HepG2 (cell line): ENCODE data around the gene EHD4. TPM values are rescaled to one million over a fixed set of nuclear protein-coding genes. Genes with fewer than 3 reads are reported as not detected.

ENCODE experiments used
- ATAC-seq: fragments of 200-7000 bp; cut with Tn5 transposase; 3 replicates; pipeline ENCODE4 v1.9.1; 2020; ENCODE audit warnings: mild to moderate bottlenecking, moderate library complexity
- BruUV-seq: library from RNA; stranded (reverse); fragments of 400-500 nt; replicated peaks from 2 replicates; lab custom pipeline; 2021; lab: Mats Ljungman, UMichigan
- CTCF ChIA-PET: fragments of 300-600 bp; formaldehyde crosslinking; extraction: SDS; loops from one replicate; lab custom pipeline; 2021; ENCODE audit warnings: low total read pairs, inconsistent platforms, low intra/inter-chr PET ratio; lab: Yijun Ruan, JAX
- POLR2A ChIA-PET: fragments of 350-600 bp; sonication (Branson Sonifier 250); formaldehyde crosslinking; loops from one replicate; lab custom pipeline; 2020; ENCODE audit warnings: antibody characterized with exemption, inconsistent platforms; lab: Yijun Ruan, JAX
- DNase-seq: peaks from one replicate; pipeline ENCODE4 v3.0.0-alpha.2; 2015; ENCODE audit warnings: low spot score
- FAIRE-seq: peaks from 3 replicates; lab custom pipeline; 2011; peaks lifted over from hg19 to GRCh38; lab: Jason Lieb, UNC
- H2AFZ ChIP-seq: one replicate; pipeline ENCODE4 v1.6.1; 2011; ENCODE audit warnings: low read length, inconsistent platforms
- H3K27ac ChIP-seq: fragments of 300-600 bp; 3 replicates; pipeline ENCODE4 v1.8.0; 2011; ENCODE audit warnings: mixed run types, mild to moderate bottlenecking, mixed read lengths, low read length, inconsistent platforms; ENCODE audit not compliant: insufficient read depth; ENCODE audit errors: extremely low read length
- H3K27me3 ChIP-seq, 2 experiments: fragments of 200-600 bp in 1 of 2; 2 replicates in 1 of 2; 3 replicates in 1 of 2; pipeline versions ENCODE4 v1.6.0 to v1.8.0; 2011; ENCODE audit warnings: low read length in 2 of 2, mild to moderate bottlenecking in 2 of 2, moderate library complexity in 2 of 2, inconsistent platforms in 1 of 2; ENCODE audit not compliant: insufficient read depth in 2 of 2, control insufficient read depth in 1 of 2
- H3K36me3 ChIP-seq, 2 experiments: fragments of 200-600 bp in 1 of 2; replicated peaks in 1 of 2; 2 replicates in 1 of 2; 3 replicates in 1 of 2; pipeline versions ENCODE4 v1.5.1 to v1.8.0; 2011; ENCODE audit warnings: low read length in 2 of 2, inconsistent platforms in 1 of 2; ENCODE audit not compliant: insufficient read depth in 2 of 2, control insufficient read depth in 1 of 2
- H3K4me1 ChIP-seq: 2 replicates; pipeline ENCODE4 v1.5.1; 2012; ENCODE audit warnings: low read length, inconsistent platforms; ENCODE audit not compliant: insufficient read depth
- H3K4me2 ChIP-seq: 2 replicates; pipeline ENCODE4 v1.6.0; 2011; ENCODE audit warnings: low read depth, low read length, inconsistent platforms
- H3K4me3 ChIP-seq, 3 experiments: fragments of 200-600 bp in 1 of 3; sonication (generic), shearing (Covaris generic) in 1 of 3; replicated peaks in 1 of 3; 2 replicates each; pipeline ENCODE4 v1.5.1; 2011 to 2016; ENCODE audit warnings: low read length in 3 of 3, inconsistent platforms in 2 of 3, low read depth in 2 of 3, mild to moderate bottlenecking in 2 of 3, control low read depth in 1 of 3, mixed read lengths in 1 of 3; ENCODE audit not compliant: insufficient read depth in 1 of 3
- H3K79me2 ChIP-seq: one replicate; pipeline ENCODE4 v1.6.1; 2011; ENCODE audit warnings: low read length, inconsistent platforms; ENCODE audit not compliant: insufficient read depth
- H3K9ac ChIP-seq: 2 replicates; pipeline ENCODE4 v1.6.0; 2011; ENCODE audit warnings: mild to moderate bottlenecking, low read depth, low read length, inconsistent platforms; ENCODE audit not compliant: insufficient read depth
- H3K9me3 ChIP-seq: 2 replicates; pipeline ENCODE4 v1.5.1; 2012; ENCODE audit warnings: mild to moderate bottlenecking, low read length
- H4K20me1 ChIP-seq: 2 replicates; pipeline ENCODE4 v1.6.0; 2011; ENCODE audit warnings: inconsistent platforms, mild to moderate bottlenecking, low read length, moderate library complexity; ENCODE audit not compliant: insufficient read depth
- CBX5 ChIP-seq: sonication (generic); formaldehyde crosslinking; IDR thresholded peaks from 2 replicates; pipeline ENCODE4 v1.4.0; 2020; ENCODE audit warnings: missing genetic modification reagents, borderline replicate concordance
- ESRRA ChIP-seq: sonication (generic); formaldehyde crosslinking; IDR thresholded peaks from 2 replicates; pipeline ENCODE4 v1.5.1; 2020; ENCODE audit warnings: mild to moderate bottlenecking, low read depth, missing genetic modification reagents
- FOXM1 ChIP-seq: sonication (generic); formaldehyde crosslinking; IDR thresholded peaks from 2 replicates; pipeline ENCODE4 v1.5.0; 2020; ENCODE audit warnings: missing genetic modification reagents
- GTF3A ChIP-seq: sonication (generic); formaldehyde crosslinking; conservative IDR thresholded peaks from 2 replicates; pipeline ENCODE4 v1.4.0; 2020; ENCODE audit warnings: mild to moderate bottlenecking, missing genetic modification reagents
- ONECUT2 ChIP-seq: sonication (generic); formaldehyde crosslinking; IDR thresholded peaks from 2 replicates; pipeline ENCODE4 v1.4.0; 2020; ENCODE audit warnings: missing genetic modification reagents
- POLR2AphosphoS2 ChIP-seq: IDR thresholded peaks from 2 replicates; pipeline ENCODE4 v1.6.1; 2011; ENCODE audit warnings: low read depth, low read length, improper control_type of control experiment
- THYN1 ChIP-seq: sonication (generic); formaldehyde crosslinking; IDR thresholded peaks from 2 replicates; pipeline ENCODE4 v1.8.1; 2023; ENCODE audit warnings: low read depth, mild to moderate bottlenecking, moderate library complexity, missing genetic modification reagents, borderline replicate concordance
- ZNF343 ChIP-seq: sonication (generic); formaldehyde crosslinking; IDR thresholded peaks from 2 replicates; pipeline ENCODE4 v1.4.0; 2020; ENCODE audit warnings: mild to moderate bottlenecking, missing genetic modification reagents
- ZNF781 ChIP-seq: sonication (generic); formaldehyde crosslinking; IDR thresholded peaks from 2 replicates; pipeline ENCODE4 v1.5.1; 2020; ENCODE audit warnings: borderline replicate concordance, mild to moderate bottlenecking, missing genetic modification reagents; ENCODE audit errors: not compliant biosample characterization
- ZNF839 ChIP-seq: sonication (generic); formaldehyde crosslinking; IDR thresholded peaks from 2 replicates; pipeline ENCODE4 v1.4.0; 2020; ENCODE audit warnings: missing genetic modification reagents, mild to moderate bottlenecking, borderline replicate concordance
- WGBS: methylation state at CpG from one replicate; pipeline ENCODE4 v1.1.6; 2017; ENCODE audit warnings: low lambda C conversion rate; 5-methylcytosine and 5-hydroxymethylcytosine counted together
- in situ Hi-C: cut with HindIII; loops from 2 replicates; pipeline ENCODE4 v1.10.0; 2017; ENCODE audit warnings: low pct_unique_long_range_greater_than_20kb; ENCODE audit not compliant: extremely low pct_ligation_motif_present
- intact Hi-C: fragments of 100-400 bp; cut with micrococcal nuclease; formaldehyde crosslinking; loops from one replicate; pipeline ENCODE4 v1.10.0; 2022; ENCODE audit not compliant: unreplicated experiment
- polyA plus RNA-seq, 8 experiments: library from polyadenylated mRNA; depleted of rRNA in 3 of 8; stranded (reverse) in 7 of 8; unstranded in 1 of 8; fragments of >200 nt; fragmentation: Illumina TruSeq in 4 of 8; extraction: Trizol in 4 of 8; gene quantifications; 2 replicates each; pipeline versions ENCODE4 v1.2.1 to v1.2.3, GENCODE V29; 2011 to 2016; ENCODE audit warnings: low read depth in 4 of 8, missing spikeins in 1 of 8, mixed read lengths in 1 of 8; ENCODE audit not compliant: insufficient read depth in 1 of 8
- total RNA-seq, 5 experiments: library from RNA; depleted of rRNA; stranded (reverse); fragments of >200 nt; fragmentation: Illumina TruSeq; extraction: Trizol; gene quantifications; 2 replicates each; pipeline ENCODE4 v1.2.3, GENCODE V29; 2016; ENCODE audit warnings: low read depth in 1 of 5
- TF ChIP-seq, protein P1 (sequence below): sonication (generic); formaldehyde crosslinking; IDR thresholded peaks from 2 replicates; pipeline ENCODE4 v1.4.0; 2020; ENCODE audit warnings: mild to moderate bottlenecking, missing genetic modification reagents
- TF ChIP-seq, protein P2 (sequence below): sonication (generic); formaldehyde crosslinking; conservative IDR thresholded peaks from 2 replicates; pipeline ENCODE4 v1.8.0; 2022; ENCODE audit warnings: low read depth, missing genetic modification reagents
- TF ChIP-seq, protein P3 (sequence below): sonication (generic); formaldehyde crosslinking; IDR thresholded peaks from 2 replicates; pipeline ENCODE4 v1.5.0; 2020; ENCODE audit warnings: mild to moderate bottlenecking, low read depth, missing genetic modification reagents, borderline replicate concordance
- TF ChIP-seq, protein P4 (sequence below): sonication (generic); formaldehyde crosslinking; IDR thresholded peaks from 2 replicates; pipeline ENCODE4 v1.5.0; 2020; ENCODE audit warnings: missing genetic modification reagents, mild to moderate bottlenecking, borderline replicate concordance

EHD4 gene
- total and polyA plus RNA-seq, 2 of the 13 experiments (the other 11 are each of a cell fraction or from before 2014, with no cell fraction given), result 3.1 to 4.8 TPM

DNA sequence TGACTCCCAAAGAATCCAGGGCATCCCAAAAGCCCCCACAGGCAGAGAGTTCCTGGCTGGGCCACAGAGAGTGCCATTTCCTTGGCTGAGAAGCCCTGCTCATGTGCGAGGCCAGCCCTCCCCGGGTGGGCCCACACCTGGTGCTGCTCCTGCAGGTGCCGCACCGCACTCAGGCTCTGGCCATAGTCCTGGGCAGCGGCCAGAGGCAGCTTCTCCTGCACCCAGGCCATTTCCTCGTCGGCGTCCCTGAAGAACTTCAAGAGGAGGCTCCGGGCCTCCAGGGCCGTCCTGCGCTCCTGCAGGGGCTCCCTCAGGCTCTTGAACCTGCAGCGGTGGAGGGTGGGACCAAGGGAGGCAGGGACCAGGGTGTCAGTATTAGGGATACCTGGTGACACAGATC lies 115.6 kb downstream of the EHD4 start (continued):
- TF ChIP-seq, protein P1, sequence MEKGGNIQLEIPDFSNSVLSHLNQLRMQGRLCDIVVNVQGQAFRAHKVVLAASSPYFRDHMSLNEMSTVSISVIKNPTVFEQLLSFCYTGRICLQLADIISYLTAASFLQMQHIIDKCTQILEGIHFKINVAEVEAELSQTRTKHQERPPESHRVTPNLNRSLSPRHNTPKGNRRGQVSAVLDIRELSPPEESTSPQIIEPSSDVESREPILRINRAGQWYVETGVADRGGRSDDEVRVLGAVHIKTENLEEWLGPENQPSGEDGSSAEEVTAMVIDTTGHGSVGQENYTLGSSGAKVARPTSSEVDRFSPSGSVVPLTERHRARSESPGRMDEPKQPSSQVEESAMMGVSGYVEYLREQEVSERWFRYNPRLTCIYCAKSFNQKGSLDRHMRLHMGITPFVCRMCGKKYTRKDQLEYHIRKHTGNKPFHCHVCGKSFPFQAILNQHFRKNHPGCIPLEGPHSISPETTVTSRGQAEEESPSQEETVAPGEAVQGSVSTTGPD (CRISPR knock-in tag), result no peak
- TF ChIP-seq THYN1 (CRISPR knock-in tag) (no peak), FOXM1 (CRISPR knock-in tag) (no peak), ESRRA (CRISPR knock-in tag) (no peak), GTF3A (no peak), ZNF839 (CRISPR knock-in tag) (no peak)
- TF ChIP-seq, protein P2, sequence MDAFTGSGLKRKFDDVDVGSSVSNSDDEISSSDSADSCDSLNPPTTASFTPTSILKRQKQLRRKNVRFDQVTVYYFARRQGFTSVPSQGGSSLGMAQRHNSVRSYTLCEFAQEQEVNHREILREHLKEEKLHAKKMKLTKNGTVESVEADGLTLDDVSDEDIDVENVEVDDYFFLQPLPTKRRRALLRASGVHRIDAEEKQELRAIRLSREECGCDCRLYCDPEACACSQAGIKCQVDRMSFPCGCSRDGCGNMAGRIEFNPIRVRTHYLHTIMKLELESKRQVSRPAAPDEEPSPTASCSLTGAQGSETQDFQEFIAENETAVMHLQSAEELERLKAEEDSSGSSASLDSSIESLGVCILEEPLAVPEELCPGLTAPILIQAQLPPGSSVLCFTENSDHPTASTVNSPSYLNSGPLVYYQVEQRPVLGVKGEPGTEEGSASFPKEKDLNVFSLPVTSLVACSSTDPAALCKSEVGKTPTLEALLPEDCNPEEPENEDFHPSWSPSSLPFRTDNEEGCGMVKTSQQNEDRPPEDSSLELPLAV (CRISPR knock-in tag), result no peak
- TF ChIP-seq, protein P3, sequence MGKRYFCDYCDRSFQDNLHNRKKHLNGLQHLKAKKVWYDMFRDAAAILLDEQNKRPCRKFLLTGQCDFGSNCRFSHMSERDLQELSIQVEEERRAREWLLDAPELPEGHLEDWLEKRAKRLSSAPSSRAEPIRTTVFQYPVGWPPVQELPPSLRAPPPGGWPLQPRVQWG (CRISPR knock-in tag), result no peak
- TF ChIP-seq, all 625 proteins: peak for 0

DNA sequence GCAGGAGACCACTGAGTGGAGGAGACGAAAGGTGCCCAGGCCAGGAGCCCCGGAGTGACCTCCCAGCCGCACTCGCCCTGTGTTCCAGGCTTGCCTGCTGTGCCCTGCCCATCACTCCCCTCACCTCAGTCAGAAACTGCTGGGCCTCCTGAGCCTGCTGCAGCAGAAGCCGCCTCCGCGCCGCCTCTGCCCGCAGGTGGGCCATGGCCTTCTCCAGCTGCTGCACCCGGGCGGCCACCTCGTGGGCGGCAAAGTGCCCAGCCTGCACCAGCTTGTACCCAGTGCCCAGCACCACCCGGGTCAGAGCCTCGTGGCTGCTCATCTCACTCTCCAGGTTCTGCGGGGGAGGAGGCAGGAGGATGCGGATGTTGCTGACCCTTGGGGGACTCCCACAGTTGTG lies 116.1 kb downstream of the EHD4 start:
- BruUV-seq, result no TSS peak
- Histone ChIP-seq H4K20me1 (no peaks in the 10 kb centered on the region), H3K4me3 (no peak overlapping the region), H3K36me3 (no peaks in the 10 kb centered on the region), H3K4me2 (no peak overlapping the region), H3K9ac (no peak overlapping the region), H3K27ac (no peak overlapping the region), H3K27me3 (peaks cover 9 to 39% of the 10 kb centered on the region in 2 experiments; a peak in 4 of 5 replicates), H3K79me2 (no peaks in the 10 kb centered on the region), H2AFZ (no peak overlapping the region), H3K9me3 (no peaks in the 10 kb centered on the region), H3K4me1 (peaks cover 29% of the 10 kb centered on the region)
- POLR2A ChIA-PET, result no interaction called here
- DNase-seq (no peak), ATAC-seq (no peak), FAIRE-seq (no peak)
- 65% methylated on average over 11 of the region's 17 CpGs for WGBS
- CTCF ChIA-PET, result no interaction called here
- intact Hi-C loops, result no loop called here
- in situ Hi-C loops, result no loop called here
- TF ChIP-seq POLR2AphosphoS2 (no peak), ONECUT2 (CRISPR knock-in tag) (no peak), CBX5 (CRISPR knock-in tag) (no peak), ZNF343 (CRISPR knock-in tag) (no peak), ZNF781 (CRISPR knock-in tag) (no peak)
- TF ChIP-seq, protein P4, sequence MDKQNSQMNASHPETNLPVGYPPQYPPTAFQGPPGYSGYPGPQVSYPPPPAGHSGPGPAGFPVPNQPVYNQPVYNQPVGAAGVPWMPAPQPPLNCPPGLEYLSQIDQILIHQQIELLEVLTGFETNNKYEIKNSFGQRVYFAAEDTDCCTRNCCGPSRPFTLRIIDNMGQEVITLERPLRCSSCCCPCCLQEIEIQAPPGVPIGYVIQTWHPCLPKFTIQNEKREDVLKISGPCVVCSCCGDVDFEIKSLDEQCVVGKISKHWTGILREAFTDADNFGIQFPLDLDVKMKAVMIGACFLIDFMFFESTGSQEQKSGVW (CRISPR knock-in tag), result no peak
